DMS53 (cell line): ENCODE measurements around the gene SLC6A1.

Source experiments
- DNase-seq: peaks from one replicate; lab custom pipeline; 2025; lab: John Stamatoyannopoulos, UW

Gene SLC6A1

GRCh38 chr3:10993729-10994065 lies 1.1 kb downstream of the SLC6A1 start:
- no peak for DNase-seq

GRCh38 chr3:10994306-10994705 lies 1.8 kb downstream of the SLC6A1 start:
- no peak for DNase-seq

- no peak for DNase-seq
These were observed 3.3 kb downstream of the SLC6A1 start for GRCh38 chr3:10995871-10996270.

GRCh38 chr3:10996345-10997013 lies 3.9 kb downstream of the SLC6A1 start:
- no peak for DNase-seq

GRCh38 chr3:10997196-10997595 lies 4.6 kb downstream of the SLC6A1 start:
- no peak for DNase-seq

- DNase-seq = no peak
These were observed 6.0 kb downstream of the SLC6A1 start for GRCh38 chr3:10998542-10998941.

- DNase-seq = no peak
These were observed 6.9 kb downstream of the SLC6A1 start for GRCh38 chr3:10999221-11000107.

GRCh38 chr3:11000528-11000927 lies 8.0 kb downstream of the SLC6A1 start:
- no peak for DNase-seq

- peak; percentile 2 for DNase-seq
These were observed 8.6 kb downstream of the SLC6A1 start for GRCh38 chr3:11001020-11001657.

- no peak for DNase-seq
These were observed 9.1 kb downstream of the SLC6A1 start for GRCh38 chr3:11001658-11002021.

- no peak for DNase-seq
These were observed 9.8 kb downstream of the SLC6A1 start for GRCh38 chr3:11002371-11002807.

- DNase-seq = no peak
These were observed 12.0 kb downstream of the SLC6A1 start for GRCh38 chr3:11004563-11004962.

GRCh38 chr3:11005686-11006256 lies 13.2 kb downstream of the SLC6A1 start:
- no peak for DNase-seq

- no peak for DNase-seq
These were observed 14.7 kb downstream of the SLC6A1 start for GRCh38 chr3:11006986-11007933.

- DNase-seq = no peak
These were observed 17.4 kb downstream of the SLC6A1 start for GRCh38 chr3:11009898-11010297.

- no peak for DNase-seq
These were observed 18.0 kb downstream of the SLC6A1 start for GRCh38 chr3:11010426-11011165.

- DNase-seq = no peak
These were observed 21.7 kb downstream of the SLC6A1 start for GRCh38 chr3:11014253-11014652.

GRCh38 chr3:11014752-11015151 lies 22.2 kb downstream of the SLC6A1 start:
- DNase-seq = no peak

- DNase-seq = no peak
These were observed 22.8 kb downstream of the SLC6A1 start for GRCh38 chr3:11015369-11015768.

GRCh38 chr3:11016727-11017126 lies 24.2 kb downstream of the SLC6A1 start:
- no peak for DNase-seq
